Stomach (tissue), 4 donors: Measurements from ENCODE around the gene C5orf63.

ENCODE experiments used
- CTCF ChIP-seq, 7 experiments: fragments of 450-650 bp in 4 of 7; fragments of 200-600 bp in 3 of 7; sonication (generic) in 3 of 7; IDR thresholded peaks; one replicate each; pipeline ENCODE4 v1.5.1; 2016 to 2019; ENCODE audit warnings: antibody characterized with exemption in 7 of 7, control low read depth in 2 of 7, mild to moderate bottlenecking in 1 of 7
- POLR2A ChIP-seq, 4 donors: fragments of 450-650 bp; IDR thresholded peaks; one replicate each; pipeline ENCODE4 v1.6.1; 2016; ENCODE audit warnings: antibody characterized with exemption in 4 of 4, control low read depth in 2 of 4, mild to moderate bottlenecking in 1 of 4, moderate library complexity in 1 of 4
- POLR2AphosphoS5 ChIP-seq, 3 donors: sonication (generic); formaldehyde crosslinking; IDR thresholded peaks; one replicate each; pipeline ENCODE4 v1.6.1; 2016; ENCODE audit warnings: antibody characterized with exemption in 3 of 3

DNA sequence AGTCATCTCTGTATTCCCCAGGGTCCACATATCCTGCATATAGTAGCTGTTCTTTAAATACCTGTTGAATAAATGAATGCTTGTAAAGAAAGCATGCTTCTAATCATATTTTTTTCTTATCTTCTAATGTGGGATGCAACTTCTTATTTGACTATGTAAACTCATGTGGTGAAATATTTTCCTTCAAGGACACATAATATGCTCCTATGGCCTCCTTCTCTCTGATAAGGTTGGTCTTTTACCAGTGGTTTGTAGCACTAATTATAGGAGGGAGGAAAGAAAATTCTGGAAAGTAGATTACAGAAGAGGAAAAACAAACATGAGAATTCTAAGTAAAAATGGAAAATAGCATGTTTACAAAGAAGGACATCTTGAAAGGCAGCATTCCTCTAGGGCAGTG lies 28.6 kb upstream of the C5orf63 start:
- TF ChIP-seq CTCF (IDR thresholded peaks at IDR 0.05) (no peak), POLR2A (IDR thresholded peaks at IDR 0.05) (no peak), POLR2AphosphoS5 (IDR thresholded peaks at IDR 0.05) (no peak)
